Embryonic facial prominence (tissue), 1 donor: Measurements from ENCODE around the gene SFRP2.

Source experiments
- DNase-seq: peaks from one replicate; pipeline ENCODE4 v3.0.0-alpha.2; 2016; ENCODE audit errors: extremely low spot score

SFRP2 gene

GRCh38 chr4:153788413-153789276 is at the start of gene SFRP2:
SFRP2 (minus strand) TSS chr4:153789083; CDS start chr4:153788835, 248 bp downstream.
- peak; percentile 55 for DNase-seq

- DNase-seq = no peak
These were observed 49.7 kb upstream of the SFRP2 start for GRCh38 chr4:153838564-153838963.

- no peak for DNase-seq
These were observed 46.0 kb upstream of the SFRP2 start for GRCh38 chr4:153834901-153835300.

GRCh38 chr4:153832720-153833287 is 43.9 kb upstream of the SFRP2 start:
- no peak for DNase-seq

GRCh38 chr4:153832054-153832453 is 43.2 kb upstream of the SFRP2 start:
- no peak for DNase-seq

GRCh38 chr4:153831245-153831644 is 42.4 kb upstream of the SFRP2 start:
- no peak for DNase-seq

GRCh38 chr4:153825691-153826090 is 36.8 kb upstream of the SFRP2 start:
- DNase-seq = no peak

- DNase-seq = no peak
These were observed 36.2 kb upstream of the SFRP2 start for GRCh38 chr4:153825126-153825525.

- no peak for DNase-seq
These were observed 35.6 kb upstream of the SFRP2 start for GRCh38 chr4:153824501-153824900.

GRCh38 chr4:153823483-153823882 is 34.6 kb upstream of the SFRP2 start:
- no peak for DNase-seq

- no peak for DNase-seq
These were observed 33.4 kb upstream of the SFRP2 start for GRCh38 chr4:153822316-153822715.

GRCh38 chr4:153817466-153817865 is 28.6 kb upstream of the SFRP2 start:
- no peak for DNase-seq

- DNase-seq = no peak
These were observed 27.7 kb upstream of the SFRP2 start for GRCh38 chr4:153816542-153816941.

GRCh38 chr4:153814789-153815188 is 25.9 kb upstream of the SFRP2 start:
- DNase-seq = no peak

- DNase-seq = no peak
These were observed 21.3 kb upstream of the SFRP2 start for GRCh38 chr4:153809916-153810810.

GRCh38 chr4:153809307-153809706 is 20.4 kb upstream of the SFRP2 start:
- no peak for DNase-seq

GRCh38 chr4:153808175-153808574 is 19.3 kb upstream of the SFRP2 start:
- DNase-seq = no peak

- no peak for DNase-seq
These were observed 17.2 kb upstream of the SFRP2 start for GRCh38 chr4:153806073-153806472.

- DNase-seq = no peak
These were observed 15.8 kb upstream of the SFRP2 start for GRCh38 chr4:153804722-153805121.

- DNase-seq = no peak
These were observed 10.8 kb upstream of the SFRP2 start for GRCh38 chr4:153799694-153800074.

GRCh38 chr4:153798901-153799693 is 10.2 kb upstream of the SFRP2 start:
- DNase-seq = no peak

GRCh38 chr4:153798420-153798819 is 9.5 kb upstream of the SFRP2 start:
- DNase-seq = no peak
